Panc1 (cell line): ENCODE results near the gene STK24.

Experiments used
- CTCF ChIP-seq: fragments of 450-650 bp; IDR thresholded peaks from 2 replicates; pipeline ENCODE4 v1.5.1; 2017; ENCODE audit warnings: mild to moderate bottlenecking
- POLR2AphosphoS5 ChIP-seq: IDR thresholded peaks from 2 replicates; pipeline ENCODE4 v1.6.1; 2012; ENCODE audit warnings: mild to moderate bottlenecking, low read depth, low read length, moderate library complexity
- SIN3A ChIP-seq: IDR thresholded peaks from 2 replicates; pipeline ENCODE4 v1.6.1; 2012; ENCODE audit warnings: low read depth, mild to moderate bottlenecking, low read length, moderate library complexity, borderline replicate concordance; ENCODE audit not compliant: insufficient read depth
- TF ChIP-seq, protein P1 (sequence below), 2 experiments: IDR thresholded peaks; 2 replicates each; pipeline ENCODE4 v1.6.1; 2011 to 2012; ENCODE audit warnings: low read depth in 2 of 2, control low read depth in 1 of 2, low read length in 1 of 2, mild to moderate bottlenecking in 1 of 2, moderate library complexity in 1 of 2; ENCODE audit not compliant: insufficient read depth in 1 of 2

DNA sequence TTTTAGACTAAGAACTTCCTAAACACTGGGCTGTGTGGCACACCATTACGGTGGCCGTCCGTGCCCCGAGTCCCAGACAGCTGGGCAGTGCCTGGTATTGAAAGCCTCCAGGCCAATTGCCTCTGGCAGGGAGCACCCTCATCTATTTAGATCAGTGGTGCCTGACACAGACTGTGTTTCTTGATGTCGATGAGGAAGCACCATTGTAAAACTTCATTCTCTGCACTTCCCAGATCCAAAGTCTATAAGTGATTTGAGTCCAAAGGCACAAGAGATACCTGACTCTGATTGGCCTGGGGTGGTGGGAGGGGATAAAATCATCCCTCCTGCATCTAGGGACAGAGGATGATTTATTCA lies 8.5 kb upstream of the STK24 start:
- TF ChIP-seq CTCF (no peak), POLR2AphosphoS5 (no peak), SIN3A (no peak)
- TF ChIP-seq, protein P1, sequence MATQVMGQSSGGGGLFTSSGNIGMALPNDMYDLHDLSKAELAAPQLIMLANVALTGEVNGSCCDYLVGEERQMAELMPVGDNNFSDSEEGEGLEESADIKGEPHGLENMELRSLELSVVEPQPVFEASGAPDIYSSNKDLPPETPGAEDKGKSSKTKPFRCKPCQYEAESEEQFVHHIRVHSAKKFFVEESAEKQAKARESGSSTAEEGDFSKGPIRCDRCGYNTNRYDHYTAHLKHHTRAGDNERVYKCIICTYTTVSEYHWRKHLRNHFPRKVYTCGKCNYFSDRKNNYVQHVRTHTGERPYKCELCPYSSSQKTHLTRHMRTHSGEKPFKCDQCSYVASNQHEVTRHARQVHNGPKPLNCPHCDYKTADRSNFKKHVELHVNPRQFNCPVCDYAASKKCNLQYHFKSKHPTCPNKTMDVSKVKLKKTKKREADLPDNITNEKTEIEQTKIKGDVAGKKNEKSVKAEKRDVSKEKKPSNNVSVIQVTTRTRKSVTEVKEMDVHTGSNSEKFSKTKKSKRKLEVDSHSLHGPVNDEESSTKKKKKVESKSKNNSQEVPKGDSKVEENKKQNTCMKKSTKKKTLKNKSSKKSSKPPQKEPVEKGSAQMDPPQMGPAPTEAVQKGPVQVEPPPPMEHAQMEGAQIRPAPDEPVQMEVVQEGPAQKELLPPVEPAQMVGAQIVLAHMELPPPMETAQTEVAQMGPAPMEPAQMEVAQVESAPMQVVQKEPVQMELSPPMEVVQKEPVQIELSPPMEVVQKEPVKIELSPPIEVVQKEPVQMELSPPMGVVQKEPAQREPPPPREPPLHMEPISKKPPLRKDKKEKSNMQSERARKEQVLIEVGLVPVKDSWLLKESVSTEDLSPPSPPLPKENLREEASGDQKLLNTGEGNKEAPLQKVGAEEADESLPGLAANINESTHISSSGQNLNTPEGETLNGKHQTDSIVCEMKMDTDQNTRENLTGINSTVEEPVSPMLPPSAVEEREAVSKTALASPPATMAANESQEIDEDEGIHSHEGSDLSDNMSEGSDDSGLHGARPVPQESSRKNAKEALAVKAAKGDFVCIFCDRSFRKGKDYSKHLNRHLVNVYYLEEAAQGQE (IDR thresholded peaks at IDR 0.05; ENCODE audit: insufficient read depth in 1 of 2, low read depth in 2 of 2, low read length in 1 of 2), result no peak
